OCI-LY3 (cell line): ENCODE data around the gene TOX3.

Experiments
- H2AFZ ChIP-seq: fragments of 200-600, 300-600 bp; shearing (Covaris generic); 2 replicates; pipeline ENCODE4 v1.6.0; 2014; ENCODE audit warnings: antibody characterized with exemption, low read depth, low read length
- H3K27ac ChIP-seq: fragments of 200-600, 300-600 bp; sonication (generic); 2 replicates; pipeline ENCODE4 v1.5.1; 2014; ENCODE audit warnings: mild to moderate bottlenecking, low read length, moderate library complexity, mixed read lengths
- H3K27me3 ChIP-seq: fragments of 200-600, 300-600 bp; sonication (generic); 2 replicates; pipeline ENCODE4 v1.6.1; 2014; ENCODE audit warnings: low read depth, low read length, mixed read lengths
- H3K36me3 ChIP-seq: fragments of 200-600, 300-600 bp; sonication (generic); replicated peaks from 2 replicates; pipeline ENCODE3; 2014; ENCODE audit warnings: low read depth, low read length, mixed read lengths
- H3K4me1 ChIP-seq: fragments of 300-600, 200-600 bp; sonication (generic); 2 replicates; pipeline ENCODE4 v1.6.1; 2014; ENCODE audit warnings: low read length, mixed read lengths
- H3K4me2 ChIP-seq: fragments of 200-600, 300-600 bp; sonication (generic); 2 replicates; pipeline ENCODE4 v1.6.1; 2014; ENCODE audit warnings: low read length, mixed read lengths
- H3K4me3 ChIP-seq: fragments of 300-600, 200-600 bp; sonication (generic); 2 replicates; pipeline ENCODE4 v1.5.1; 2014; ENCODE audit warnings: antibody characterized with exemption, mild to moderate bottlenecking, low read length, moderate library complexity
- H3K79me2 ChIP-seq: fragments of 300-600, 200-600 bp; shearing (Covaris generic); 2 replicates; pipeline ENCODE4 v1.6.1; 2014; ENCODE audit warnings: mild to moderate bottlenecking, low read length, mixed read lengths
- H3K9ac ChIP-seq: fragments of 300-600, 200-600 bp; shearing (Covaris generic); 2 replicates; pipeline ENCODE4 v1.6.0; 2014; ENCODE audit warnings: mild to moderate bottlenecking, low read length, moderate library complexity
- H3K9me3 ChIP-seq: fragments of 200-600, 300-600 bp; shearing (Covaris generic); 2 replicates; pipeline ENCODE4 v1.6.1; 2014; ENCODE audit warnings: low read length, mixed read lengths; ENCODE audit not compliant: insufficient read depth
- H4K20me1 ChIP-seq: fragments of 200-600, 300-600 bp; sonication (generic); 2 replicates; pipeline ENCODE4 v1.6.1; 2016; ENCODE audit warnings: low read length, mixed read lengths; ENCODE audit not compliant: insufficient read depth
- CTCF ChIP-seq: fragments of 200-600, 300-600 bp; sonication (generic); IDR thresholded peaks from 2 replicates; pipeline ENCODE4 v1.5.1; 2014; ENCODE audit warnings: antibody characterized with exemption, low read length, low read depth
- EZH2phosphoT487 ChIP-seq: fragments of 200-600 bp; shearing (Covaris generic); IDR thresholded peaks from 2 replicates; pipeline ENCODE4 v1.6.1; 2018; ENCODE audit warnings: antibody characterized with exemption, mixed run types, low read depth

Gene TOX3

DNA sequence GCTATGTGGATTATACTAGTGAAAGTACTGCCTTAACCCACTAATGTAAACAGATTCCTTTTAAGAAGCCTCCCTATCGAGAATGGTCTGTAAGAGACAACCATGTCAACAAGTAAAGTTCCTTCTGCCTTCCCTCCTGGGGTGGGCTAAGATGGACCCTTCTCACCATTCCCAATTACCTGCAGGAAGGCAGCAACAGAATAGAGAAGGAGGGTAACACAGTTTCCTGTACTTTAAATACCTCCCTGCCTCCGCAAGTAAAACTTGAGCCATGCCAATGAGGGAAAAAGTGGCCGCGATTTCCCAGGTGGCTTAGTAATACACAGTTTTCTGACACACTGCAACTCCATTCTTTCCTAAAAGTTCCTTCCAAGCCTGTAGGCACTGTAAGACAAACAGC is 45.2 kb downstream of the TOX3 start:
- no peak overlapping the region for H3K4me3 ChIP-seq
- no peak overlapping the region for H3K27ac ChIP-seq

DNA sequence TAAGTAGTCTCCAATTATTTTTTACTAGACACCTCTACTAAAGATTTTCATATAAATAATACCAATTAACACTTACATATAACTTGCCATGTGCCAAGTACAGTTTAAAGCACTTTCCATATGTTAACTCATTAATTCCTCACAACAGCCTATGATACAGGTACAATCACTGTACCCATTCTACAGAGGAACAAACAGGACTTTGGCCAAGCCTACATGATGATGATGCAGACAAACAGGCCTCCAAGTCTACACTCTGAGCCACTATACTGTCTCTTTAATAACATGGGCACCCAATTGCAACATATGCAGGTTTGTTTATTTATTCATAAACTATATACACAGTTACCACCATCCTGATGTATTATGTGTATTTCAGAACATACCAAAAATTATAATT is 46.0 kb downstream of the TOX3 start:
- Histone ChIP-seq H3K4me2 (no peak overlapping the region), H3K79me2 (no peaks in the 10 kb centered on the region), H3K27ac (no peak overlapping the region), H3K4me1 (no peaks in the 10 kb centered on the region), H2AFZ (no peak overlapping the region), H3K9me3 (no peaks in the 10 kb centered on the region), H4K20me1 (no peaks in the 10 kb centered on the region), H3K27me3 (no peaks in the 10 kb centered on the region), H3K36me3 (no peaks in the 10 kb centered on the region), H3K9ac (no peak overlapping the region), H3K4me3 (no peak overlapping the region)
- no peak for TF ChIP-seq CTCF

More for the DNA sequence above, 45.2 kb downstream of the TOX3 start:
- TF ChIP-seq EZH2phosphoT487 (no peak), CTCF (no peak)
- Histone ChIP-seq H3K79me2 (no peaks in the 10 kb centered on the region), H3K27me3 (no peaks in the 10 kb centered on the region), H4K20me1 (no peaks in the 10 kb centered on the region), H3K4me1 (no peaks in the 10 kb centered on the region), H3K36me3 (no peaks in the 10 kb centered on the region), H2AFZ (no peak overlapping the region), H3K4me2 (no peak overlapping the region), H3K9me3 (no peaks in the 10 kb centered on the region), H3K9ac (no peak overlapping the region)

- TF ChIP-seq EZH2phosphoT487 (no peak), CTCF (no peak)
- no peaks in the 10 kb centered on the region for H3K79me2 ChIP-seq
- no peak overlapping the region for H2AFZ ChIP-seq
- no peaks in the 10 kb centered on the region for H3K27me3 ChIP-seq
- H4K20me1 ChIP-seq: no peaks in the 10 kb centered on the region
- H3K9ac ChIP-seq: no peak overlapping the region
- H3K4me1 ChIP-seq: no peaks in the 10 kb centered on the region
- no peak overlapping the region for H3K4me3 ChIP-seq
- H3K27ac ChIP-seq: no peak overlapping the region
- H3K9me3 ChIP-seq: no peaks in the 10 kb centered on the region
- no peak overlapping the region for H3K4me2 ChIP-seq
- no peaks in the 10 kb centered on the region for H3K36me3 ChIP-seq
Measured at GRCh38 chr16:52499060-52499440, 47.9 kb downstream of the TOX3 start.

- Histone ChIP-seq H2AFZ (no peak overlapping the region), H3K4me3 (no peak overlapping the region), H3K27ac (no peak overlapping the region), H3K36me3 (no peaks in the 10 kb centered on the region), H3K4me2 (no peak overlapping the region), H3K27me3 (no peaks in the 10 kb centered on the region), H3K79me2 (no peaks in the 10 kb centered on the region), H3K9ac (no peak overlapping the region), H4K20me1 (no peaks in the 10 kb centered on the region), H3K9me3 (no peaks in the 10 kb centered on the region), H3K4me1 (no peaks in the 10 kb centered on the region)
- TF ChIP-seq EZH2phosphoT487 (no peak), CTCF (no peak)
Measured at GRCh38 chr16:52498328-52499059, 48.4 kb downstream of the TOX3 start.
